ENCODE results near the gene POLA2. TPM values are rescaled to one million over a fixed set of nuclear protein-coding genes. Genes with fewer than 3 reads are reported as not detected.

Gene POLA2
- polyA plus RNA-seq, 3 donors = 4.0 to 8.3 (median 5.2) TPM

GRCh38 chr11:65223011-65223410, 38.8 kb upstream of the POLA2 start:
- Histone ChIP-seq H2AFZ (ENCODE audit: insufficient read depth, low read depth, low read length, poor library complexity, severe bottlenecking) (no peak overlapping the region), H3K9ac (ENCODE audit: insufficient read depth, low read length, poor library complexity, severe bottlenecking) (no peak overlapping the region), H3K4me3 (replicated peaks in 1 of 3; ENCODE audit: low read depth in 2 of 3, low read length in 3 of 3) (no peak overlapping the region), H3K4me1 (ENCODE audit: control insufficient read depth in 1 of 2, insufficient read depth in 2 of 2, low read length in 2 of 2) (peaks cover 47 to 55% of the 10 kb centered on the region in 2 donors), H3K27me3 (ENCODE audit: control insufficient read depth in 2 of 2, insufficient read depth in 2 of 2, low read length in 2 of 2) (no peaks in the 10 kb centered on the region), H3K4me2 (replicated peaks; ENCODE audit: extremely low read depth, low read length, poor library complexity, severe bottlenecking) (no peak overlapping the region), H3K9me3 (replicated peaks in 1 of 2; ENCODE audit: control insufficient read depth in 1 of 2, insufficient read depth in 1 of 2, low read length in 2 of 2) (no peaks in the 10 kb centered on the region), H3K27ac (ENCODE audit: low read depth in 1 of 2, low read length in 2 of 2) (no peak overlapping the region), H4K20me1 (ENCODE audit: insufficient read depth, low read length) (no peaks in the 10 kb centered on the region), H3K79me2 (ENCODE audit: insufficient read depth, low read length) (no peaks in the 10 kb centered on the region), H3K36me3 (replicated peaks in 1 of 2; ENCODE audit: control insufficient read depth in 1 of 2, insufficient read depth in 2 of 2, low read length in 2 of 2) (no peaks in the 10 kb centered on the region)
- Mint-ChIP-seq H3K4me3 (no peak overlapping the region), H3K4me1 (peaks cover 49% of the 10 kb centered on the region), H3K27ac (peak overlapping the region in 2 of 7 donors; percentile 18 to 50), H3K36me3 (no peaks in the 10 kb centered on the region), H3K9me3 (no peaks in the 10 kb centered on the region), H3K27me3 (ENCODE audit: low read depth in 3 of 3) (peaks cover 2 to 11% (median 3%) of the 10 kb centered on the region in 3 donors)
- intact Hi-C loops (cut with micrococcal nuclease) = no loop called here
- DNase-seq = peak; percentile 15 to 33 (median 32)
- WGBS (ENCODE audit: insufficient coverage) = 62% methylated on average over 3 of the region's 8 CpGs
- TF ChIP-seq, protein P1, sequence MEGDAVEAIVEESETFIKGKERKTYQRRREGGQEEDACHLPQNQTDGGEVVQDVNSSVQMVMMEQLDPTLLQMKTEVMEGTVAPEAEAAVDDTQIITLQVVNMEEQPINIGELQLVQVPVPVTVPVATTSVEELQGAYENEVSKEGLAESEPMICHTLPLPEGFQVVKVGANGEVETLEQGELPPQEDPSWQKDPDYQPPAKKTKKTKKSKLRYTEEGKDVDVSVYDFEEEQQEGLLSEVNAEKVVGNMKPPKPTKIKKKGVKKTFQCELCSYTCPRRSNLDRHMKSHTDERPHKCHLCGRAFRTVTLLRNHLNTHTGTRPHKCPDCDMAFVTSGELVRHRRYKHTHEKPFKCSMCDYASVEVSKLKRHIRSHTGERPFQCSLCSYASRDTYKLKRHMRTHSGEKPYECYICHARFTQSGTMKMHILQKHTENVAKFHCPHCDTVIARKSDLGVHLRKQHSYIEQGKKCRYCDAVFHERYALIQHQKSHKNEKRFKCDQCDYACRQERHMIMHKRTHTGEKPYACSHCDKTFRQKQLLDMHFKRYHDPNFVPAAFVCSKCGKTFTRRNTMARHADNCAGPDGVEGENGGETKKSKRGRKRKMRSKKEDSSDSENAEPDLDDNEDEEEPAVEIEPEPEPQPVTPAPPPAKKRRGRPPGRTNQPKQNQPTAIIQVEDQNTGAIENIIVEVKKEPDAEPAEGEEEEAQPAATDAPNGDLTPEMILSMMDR (IDR thresholded peaks at IDR 0.05) = no peak

- Mint-ChIP-seq H3K9me3 (peaks cover 0 to 1% (median 0%) of the 10 kb centered on the region in 7 donors), H3K27me3 (ENCODE audit: low read depth in 3 of 3) (peaks cover 2 to 6% (median 3%) of the 10 kb centered on the region in 3 donors), H3K27ac (peak overlapping the region in 2 of 7 donors; percentile 18 to 42), H3K4me3 (peak overlapping the region; percentile 96 to 98), H3K36me3 (no peaks in the 10 kb centered on the region), H3K4me1 (peaks cover 42% of the 10 kb centered on the region)
- Histone ChIP-seq H3K9ac (ENCODE audit: insufficient read depth, low read length, poor library complexity, severe bottlenecking) (no peak overlapping the region), H3K36me3 (replicated peaks in 1 of 2; ENCODE audit: control insufficient read depth in 1 of 2, insufficient read depth in 2 of 2, low read length in 2 of 2) (no peaks in the 10 kb centered on the region), H3K27ac (ENCODE audit: low read depth in 1 of 2, low read length in 2 of 2) (no peak overlapping the region), H3K4me3 (replicated peaks in 1 of 3; ENCODE audit: low read depth in 2 of 3, low read length in 3 of 3) (peak overlapping the region in 1 of 3 experiments; percentile 82), H3K9me3 (replicated peaks in 1 of 2; ENCODE audit: control insufficient read depth in 1 of 2, insufficient read depth in 1 of 2, low read length in 2 of 2) (no peaks in the 10 kb centered on the region), H3K27me3 (ENCODE audit: control insufficient read depth in 2 of 2, insufficient read depth in 2 of 2, low read length in 2 of 2) (no peaks in the 10 kb centered on the region), H2AFZ (ENCODE audit: insufficient read depth, low read depth, low read length, poor library complexity, severe bottlenecking) (peak overlapping the region; percentile 88), H3K79me2 (ENCODE audit: insufficient read depth, low read length) (no peaks in the 10 kb centered on the region), H4K20me1 (ENCODE audit: insufficient read depth, low read length) (no peaks in the 10 kb centered on the region), H3K4me1 (ENCODE audit: control insufficient read depth in 1 of 2, insufficient read depth in 2 of 2, low read length in 2 of 2) (peaks cover 44 to 50% of the 10 kb centered on the region in 2 donors), H3K4me2 (replicated peaks; ENCODE audit: extremely low read depth, low read length, poor library complexity, severe bottlenecking) (peak overlapping the region; percentile 94)
- intact Hi-C loops (cut with micrococcal nuclease) = no loop called here
- peak in 1 of 3 donors; percentile 37 for DNase-seq
- WGBS (ENCODE audit: insufficient coverage) = 41% methylated on average over 3 of the region's 5 CpGs
- TF ChIP-seq, protein P1 (IDR thresholded peaks at IDR 0.05) = no peak
Observed at GRCh38 chr11:65224930-65225278, 36.9 kb upstream of the POLA2 start.
